PFSK-1 (cell line): Measurements from ENCODE around the gene NRDE2.

ENCODE experiments used
- FOXP2 ChIP-seq: optimal IDR thresholded peaks from 2 replicates; pipeline ENCODE3; 2011; ENCODE audit warnings: borderline replicate concordance, control low read depth, inconsistent platforms; ENCODE audit not compliant: insufficient read depth; ENCODE audit errors: extremely low read length, extremely low read depth
- POLR2AphosphoS5 ChIP-seq: IDR thresholded peaks from 2 replicates; pipeline ENCODE4 v1.6.1; 2012; ENCODE audit warnings: low read depth, mild to moderate bottlenecking, control low read depth, low read length, moderate library complexity
- SIN3A ChIP-seq: IDR thresholded peaks from 2 replicates; pipeline ENCODE4 v1.6.1; 2012; ENCODE audit warnings: mild to moderate bottlenecking, low read length, moderate library complexity, borderline replicate concordance; ENCODE audit not compliant: insufficient read depth
- TAF1 ChIP-seq: IDR thresholded peaks from 2 replicates; pipeline ENCODE4 v1.6.1; 2012; ENCODE audit warnings: low read length, control low read depth, borderline replicate concordance; ENCODE audit not compliant: insufficient read depth
- TF ChIP-seq, protein P1 (sequence below), 2 experiments: IDR thresholded peaks; 2 replicates each; pipeline versions ENCODE4 v1.6.1 to v1.8.0; 2011 to 2012; ENCODE audit warnings: low read depth in 2 of 2, low read length in 2 of 2, control low read depth in 1 of 2, inconsistent platforms in 1 of 2, mild to moderate bottlenecking in 1 of 2, moderate library complexity in 1 of 2; ENCODE audit not compliant: insufficient read depth in 1 of 2

Gene NRDE2

DNA sequence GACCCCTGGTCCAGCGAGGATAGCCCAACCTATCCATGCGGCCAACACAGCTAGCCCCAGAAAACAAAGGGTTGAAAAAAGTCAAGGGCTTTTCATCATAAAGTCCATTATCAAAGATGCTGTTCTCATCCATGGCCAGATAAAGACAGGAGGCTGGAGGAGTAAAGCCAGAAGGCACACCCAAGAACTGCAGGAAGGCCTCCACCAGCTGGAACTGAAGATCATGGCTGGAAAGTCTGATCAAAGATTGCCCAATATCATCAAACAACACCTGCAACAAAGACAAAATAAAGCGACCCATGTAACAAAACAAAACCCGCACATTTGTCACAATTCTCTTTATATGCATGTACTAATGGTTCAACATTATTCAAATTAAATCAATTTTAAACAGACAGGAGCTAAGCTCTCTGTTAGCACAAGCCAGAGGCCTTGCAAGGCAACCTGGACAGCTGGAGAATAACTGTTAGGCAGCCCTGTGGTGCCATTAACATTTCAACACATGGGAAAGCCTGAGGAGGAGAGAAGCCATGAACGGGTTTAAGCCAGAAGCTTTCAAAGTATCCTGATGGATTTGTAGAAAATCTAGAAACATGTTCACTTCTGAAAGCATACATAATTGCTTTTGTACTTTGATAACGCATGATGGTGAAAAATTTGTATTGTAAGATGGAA is 41.3 kb downstream of the NRDE2 start:
- no peak for TF ChIP-seq SIN3A
- no peak for TF ChIP-seq POLR2AphosphoS5
- no peak for TF ChIP-seq TAF1
- TF ChIP-seq, protein P1, sequence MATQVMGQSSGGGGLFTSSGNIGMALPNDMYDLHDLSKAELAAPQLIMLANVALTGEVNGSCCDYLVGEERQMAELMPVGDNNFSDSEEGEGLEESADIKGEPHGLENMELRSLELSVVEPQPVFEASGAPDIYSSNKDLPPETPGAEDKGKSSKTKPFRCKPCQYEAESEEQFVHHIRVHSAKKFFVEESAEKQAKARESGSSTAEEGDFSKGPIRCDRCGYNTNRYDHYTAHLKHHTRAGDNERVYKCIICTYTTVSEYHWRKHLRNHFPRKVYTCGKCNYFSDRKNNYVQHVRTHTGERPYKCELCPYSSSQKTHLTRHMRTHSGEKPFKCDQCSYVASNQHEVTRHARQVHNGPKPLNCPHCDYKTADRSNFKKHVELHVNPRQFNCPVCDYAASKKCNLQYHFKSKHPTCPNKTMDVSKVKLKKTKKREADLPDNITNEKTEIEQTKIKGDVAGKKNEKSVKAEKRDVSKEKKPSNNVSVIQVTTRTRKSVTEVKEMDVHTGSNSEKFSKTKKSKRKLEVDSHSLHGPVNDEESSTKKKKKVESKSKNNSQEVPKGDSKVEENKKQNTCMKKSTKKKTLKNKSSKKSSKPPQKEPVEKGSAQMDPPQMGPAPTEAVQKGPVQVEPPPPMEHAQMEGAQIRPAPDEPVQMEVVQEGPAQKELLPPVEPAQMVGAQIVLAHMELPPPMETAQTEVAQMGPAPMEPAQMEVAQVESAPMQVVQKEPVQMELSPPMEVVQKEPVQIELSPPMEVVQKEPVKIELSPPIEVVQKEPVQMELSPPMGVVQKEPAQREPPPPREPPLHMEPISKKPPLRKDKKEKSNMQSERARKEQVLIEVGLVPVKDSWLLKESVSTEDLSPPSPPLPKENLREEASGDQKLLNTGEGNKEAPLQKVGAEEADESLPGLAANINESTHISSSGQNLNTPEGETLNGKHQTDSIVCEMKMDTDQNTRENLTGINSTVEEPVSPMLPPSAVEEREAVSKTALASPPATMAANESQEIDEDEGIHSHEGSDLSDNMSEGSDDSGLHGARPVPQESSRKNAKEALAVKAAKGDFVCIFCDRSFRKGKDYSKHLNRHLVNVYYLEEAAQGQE (IDR thresholded peaks at IDR 0.05; ENCODE audit: insufficient read depth in 1 of 2, low read depth in 2 of 2, low read length in 2 of 2) = no peak
- no peak for TF ChIP-seq FOXP2

DNA sequence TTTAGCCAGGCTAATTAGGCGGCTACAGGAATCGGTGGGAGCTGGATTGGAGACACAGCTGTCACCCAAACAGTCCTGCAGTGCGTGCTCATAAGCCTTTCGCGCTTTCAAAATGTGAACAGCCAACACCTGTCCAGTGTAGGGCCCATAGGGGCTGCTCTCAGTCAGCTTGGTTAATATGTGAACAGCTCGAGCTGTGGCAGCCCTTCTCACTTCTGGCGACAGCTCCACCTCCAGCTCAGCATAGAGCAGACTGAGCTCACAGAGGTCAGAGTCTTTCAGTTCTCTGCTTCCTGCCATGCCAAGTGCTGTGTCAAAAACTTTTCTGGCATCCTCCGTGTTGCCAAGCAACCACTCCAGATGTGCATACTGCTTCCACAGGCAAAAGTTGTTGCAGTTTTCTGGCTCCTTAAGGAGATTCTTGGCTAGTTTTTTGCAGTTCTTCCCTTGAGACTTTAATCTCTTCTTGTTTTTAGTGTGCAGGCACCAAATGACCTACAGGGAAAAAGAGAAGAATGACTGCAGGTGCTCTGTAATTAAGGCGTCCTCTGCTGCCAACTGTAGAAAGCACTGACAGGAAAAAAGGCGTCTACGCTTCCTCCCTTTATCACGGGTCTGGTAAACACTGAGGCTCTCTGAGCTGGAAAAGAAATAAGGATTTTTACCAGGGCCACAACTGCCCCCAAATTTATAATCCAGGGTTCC is 42.9 kb downstream of the NRDE2 start:
- TF ChIP-seq POLR2AphosphoS5 = no peak
- TF ChIP-seq, protein P1 (IDR thresholded peaks at IDR 0.05; ENCODE audit: insufficient read depth in 1 of 2, low read depth in 2 of 2, low read length in 2 of 2) = no peak
- no peak for TF ChIP-seq FOXP2
- no peak for TF ChIP-seq TAF1
- TF ChIP-seq SIN3A = no peak

DNA sequence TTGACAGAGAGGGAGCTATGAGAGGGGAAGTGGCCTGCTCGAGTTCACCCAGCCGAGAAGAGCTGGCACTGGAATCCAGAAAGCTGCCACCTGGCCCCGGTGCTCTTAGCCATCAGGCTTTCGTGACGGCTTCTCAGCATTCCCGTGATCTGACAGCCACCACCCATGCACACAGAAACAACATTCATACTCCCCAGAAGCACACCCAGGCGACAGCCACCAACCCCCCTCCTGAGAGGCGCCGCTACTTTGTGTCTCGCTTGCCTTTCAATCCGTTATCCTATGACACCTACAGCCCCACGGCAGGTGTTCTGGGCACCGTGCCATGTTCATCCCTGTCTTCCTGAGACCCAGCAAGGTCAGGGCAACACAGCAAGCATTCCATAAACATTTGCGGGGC is 44.0 kb downstream of the NRDE2 start:
- TF ChIP-seq FOXP2 = no peak

DNA sequence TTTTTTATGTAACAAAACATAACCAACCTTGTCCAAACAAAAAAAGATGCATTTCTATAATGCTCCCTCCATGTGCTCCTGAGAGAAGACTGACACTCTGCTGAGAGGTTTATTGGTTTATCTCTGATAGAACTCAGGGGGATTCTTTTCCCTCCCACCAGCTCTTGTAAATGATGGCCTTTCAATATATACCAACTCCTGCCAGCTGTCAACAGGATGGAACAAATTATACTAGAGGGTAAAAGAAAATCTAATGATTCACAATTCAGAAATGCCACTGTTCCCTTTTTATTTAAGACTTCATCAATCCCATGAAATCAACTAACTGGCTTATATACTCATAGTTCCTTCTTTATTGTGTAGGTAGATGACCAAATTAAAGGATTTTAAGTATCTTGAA is 50.0 kb downstream of the NRDE2 start:
- TF ChIP-seq, protein P1 (IDR thresholded peaks at IDR 0.05; ENCODE audit: insufficient read depth in 1 of 2, low read depth in 2 of 2, low read length in 2 of 2) = no peak
- TF ChIP-seq TAF1 = no peak
- no peak for TF ChIP-seq POLR2AphosphoS5
- no peak for TF ChIP-seq SIN3A
- TF ChIP-seq FOXP2 = no peak

DNA sequence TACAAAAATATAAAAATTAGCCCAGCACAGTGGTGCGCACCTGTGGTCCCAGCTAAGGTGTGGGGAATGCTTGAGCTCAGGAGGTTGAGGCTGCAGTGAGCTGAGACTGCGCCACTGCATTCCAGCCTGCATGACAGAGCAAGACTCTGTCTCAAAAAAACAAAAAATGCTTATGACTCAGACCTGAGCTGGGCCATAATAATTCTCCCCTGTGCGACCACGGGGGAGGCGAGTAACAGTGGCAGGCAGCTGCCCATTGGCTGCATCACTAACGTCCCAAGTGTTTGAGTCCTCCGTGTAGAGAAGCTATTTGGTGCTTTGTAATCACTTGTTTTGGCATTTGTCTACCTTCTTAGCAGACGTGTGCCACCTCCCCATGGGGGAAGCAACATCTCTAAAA is 50.5 kb downstream of the NRDE2 start:
- no peak for TF ChIP-seq POLR2AphosphoS5
- TF ChIP-seq, protein P1 (IDR thresholded peaks at IDR 0.05; ENCODE audit: insufficient read depth in 1 of 2, low read depth in 2 of 2, low read length in 2 of 2) = no peak
- no peak for TF ChIP-seq TAF1
- no peak for TF ChIP-seq SIN3A
- no peak for TF ChIP-seq FOXP2
